ENCODE results near the gene GAPT. TPM values are rescaled to one million over a fixed set of nuclear protein-coding genes. Genes with fewer than 3 reads are reported as not detected.

GAPT gene
- polyA plus RNA-seq, 1 of the 3 experiments (the other 2 are of a cell fraction), result not detected

DNA sequence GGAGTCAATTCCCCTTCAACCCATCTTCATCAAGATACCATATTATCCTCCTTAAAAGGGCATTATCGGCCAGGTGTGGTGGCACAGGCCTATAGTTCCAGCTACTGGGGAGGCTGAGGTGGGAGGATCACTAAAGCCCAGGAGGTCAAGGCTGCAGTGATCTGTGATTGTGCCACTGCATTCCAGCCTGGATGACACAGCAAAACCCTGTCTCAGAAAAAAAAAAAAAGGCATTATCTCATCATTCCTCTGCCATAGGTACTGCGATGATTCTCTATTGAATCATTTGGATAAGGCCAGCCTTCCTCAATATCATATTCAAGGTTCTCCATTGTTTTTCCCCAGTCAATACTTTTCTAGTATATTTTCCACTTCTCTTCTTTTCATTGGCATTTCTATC, 52.5 kb downstream of the GAPT start:
- POLR2A ChIA-PET, result no interaction called here
- no peak overlapping the region for H3K9ac ChIP-seq

DNA sequence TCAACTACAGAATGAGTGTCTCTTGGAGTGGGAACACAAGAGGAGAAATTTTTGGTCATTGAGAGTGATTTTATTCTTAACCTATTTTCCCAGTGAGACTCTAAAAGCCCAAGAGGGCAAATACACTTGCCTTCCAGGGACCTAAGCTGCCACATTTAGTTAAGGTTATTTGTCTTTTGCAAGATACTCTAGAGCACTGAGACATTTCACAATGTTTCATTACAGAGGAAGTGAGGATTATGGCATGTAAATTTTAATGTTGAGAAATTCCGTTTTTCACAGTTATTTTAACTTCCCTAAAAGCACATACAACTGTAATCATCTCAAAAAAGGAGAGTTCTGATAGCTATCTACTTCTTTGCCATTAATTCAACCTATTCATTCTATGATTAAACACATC, 53.0 kb downstream of the GAPT start:
- H3K9ac ChIP-seq, result no peak overlapping the region
- no peaks in the 10 kb centered on the region for H4K20me1 ChIP-seq (ENCODE audit: insufficient read depth)
- no peaks in the 10 kb centered on the region for H3K36me3 ChIP-seq (replicated peaks in 1 of 2; ENCODE audit: control insufficient read depth in 1 of 2, insufficient read depth in 2 of 2, low read length in 1 of 2)
- H3K27ac ChIP-seq (ENCODE audit: low read depth in 2 of 2, low read length in 1 of 2), result no peak overlapping the region
- H3K79me2 ChIP-seq (ENCODE audit: insufficient read depth), result no peaks in the 10 kb centered on the region
- POLR2A ChIA-PET, result no interaction called here
- no peaks in the 10 kb centered on the region for H3K27me3 ChIP-seq (ENCODE audit: insufficient read depth)
- no peak overlapping the region for H3K4me3 ChIP-seq (ENCODE audit: low read depth in 2 of 2, low read length in 1 of 2)
- H3K9me2 ChIP-seq, result no peaks in the 10 kb centered on the region
- no peak for DNase-seq
- H3F3A ChIP-seq (replicated peaks; ENCODE audit: insufficient read depth), result no peaks in the 10 kb centered on the region
- CTCF ChIA-PET, result interaction anchor here (0.6 kb wide), 1 partner anchor 171 kb away, joined by 4 read pairs; no protein-coding TSS in a partner anchor
- H3K4me2 ChIP-seq, result no peak overlapping the region
- H3K9me3 ChIP-seq, result no peaks in the 10 kb centered on the region
- WGBS (ENCODE audit: low lambda C conversion rate), result 6% methylated on average over 1 of the region's 1 CpG
- H3K4me1 ChIP-seq (ENCODE audit: control insufficient read depth in 1 of 2, insufficient read depth in 2 of 2, low read depth in 1 of 2, low read length in 1 of 2), result peaks cover 0 to 8% of the 10 kb centered on the region in 2 experiments; a peak in 2 of 4 replicates
- no peak overlapping the region for H2AFZ ChIP-seq (ENCODE audit: low read depth)
- TF ChIP-seq, protein P1, sequence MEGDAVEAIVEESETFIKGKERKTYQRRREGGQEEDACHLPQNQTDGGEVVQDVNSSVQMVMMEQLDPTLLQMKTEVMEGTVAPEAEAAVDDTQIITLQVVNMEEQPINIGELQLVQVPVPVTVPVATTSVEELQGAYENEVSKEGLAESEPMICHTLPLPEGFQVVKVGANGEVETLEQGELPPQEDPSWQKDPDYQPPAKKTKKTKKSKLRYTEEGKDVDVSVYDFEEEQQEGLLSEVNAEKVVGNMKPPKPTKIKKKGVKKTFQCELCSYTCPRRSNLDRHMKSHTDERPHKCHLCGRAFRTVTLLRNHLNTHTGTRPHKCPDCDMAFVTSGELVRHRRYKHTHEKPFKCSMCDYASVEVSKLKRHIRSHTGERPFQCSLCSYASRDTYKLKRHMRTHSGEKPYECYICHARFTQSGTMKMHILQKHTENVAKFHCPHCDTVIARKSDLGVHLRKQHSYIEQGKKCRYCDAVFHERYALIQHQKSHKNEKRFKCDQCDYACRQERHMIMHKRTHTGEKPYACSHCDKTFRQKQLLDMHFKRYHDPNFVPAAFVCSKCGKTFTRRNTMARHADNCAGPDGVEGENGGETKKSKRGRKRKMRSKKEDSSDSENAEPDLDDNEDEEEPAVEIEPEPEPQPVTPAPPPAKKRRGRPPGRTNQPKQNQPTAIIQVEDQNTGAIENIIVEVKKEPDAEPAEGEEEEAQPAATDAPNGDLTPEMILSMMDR (IDR thresholded peaks at IDR 0.05), result no peak
- TF ChIP-seq RCOR1 (IDR thresholded peaks at IDR 0.05; ENCODE audit: low read length) (no peak), FOXJ3 (CRISPR knock-in tag; IDR thresholded peaks at IDR 0.05) (no peak), NFIC (IDR thresholded peaks at IDR 0.05; ENCODE audit: borderline replicate concordance) (no peak), NRF1 (IDR thresholded peaks at IDR 0.05; ENCODE audit: low read depth, low read length) (no peak)
- TF ChIP-seq, protein P2, sequence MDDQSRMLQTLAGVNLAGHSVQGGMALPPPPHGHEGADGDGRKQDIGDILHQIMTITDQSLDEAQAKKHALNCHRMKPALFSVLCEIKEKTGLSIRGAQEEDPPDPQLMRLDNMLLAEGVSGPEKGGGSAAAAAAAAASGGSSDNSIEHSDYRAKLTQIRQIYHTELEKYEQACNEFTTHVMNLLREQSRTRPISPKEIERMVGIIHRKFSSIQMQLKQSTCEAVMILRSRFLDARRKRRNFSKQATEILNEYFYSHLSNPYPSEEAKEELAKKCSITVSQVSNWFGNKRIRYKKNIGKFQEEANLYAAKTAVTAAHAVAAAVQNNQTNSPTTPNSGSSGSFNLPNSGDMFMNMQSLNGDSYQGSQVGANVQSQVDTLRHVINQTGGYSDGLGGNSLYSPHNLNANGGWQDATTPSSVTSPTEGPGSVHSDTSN (IDR thresholded peaks at IDR 0.05), result no peak
- TF ChIP-seq, protein P3, sequence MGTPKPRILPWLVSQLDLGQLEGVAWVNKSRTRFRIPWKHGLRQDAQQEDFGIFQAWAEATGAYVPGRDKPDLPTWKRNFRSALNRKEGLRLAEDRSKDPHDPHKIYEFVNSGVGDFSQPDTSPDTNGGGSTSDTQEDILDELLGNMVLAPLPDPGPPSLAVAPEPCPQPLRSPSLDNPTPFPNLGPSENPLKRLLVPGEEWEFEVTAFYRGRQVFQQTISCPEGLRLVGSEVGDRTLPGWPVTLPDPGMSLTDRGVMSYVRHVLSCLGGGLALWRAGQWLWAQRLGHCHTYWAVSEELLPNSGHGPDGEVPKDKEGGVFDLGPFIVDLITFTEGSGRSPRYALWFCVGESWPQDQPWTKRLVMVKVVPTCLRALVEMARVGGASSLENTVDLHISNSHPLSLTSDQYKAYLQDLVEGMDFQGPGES (IDR thresholded peaks at IDR 0.05; ENCODE audit: low read depth, low read length), result no peak

More for the DNA sequence above, 52.5 kb downstream of the GAPT start:
- no peak for DNase-seq
- TF ChIP-seq MXI1 (IDR thresholded peaks at IDR 0.05; ENCODE audit: low read depth, low read length) (no peak), RCOR1 (IDR thresholded peaks at IDR 0.05; ENCODE audit: low read length) (no peak), TAF1 (IDR thresholded peaks at IDR 0.05; ENCODE audit: borderline replicate concordance, low read depth, low read length) (no peak), RXRA (IDR thresholded peaks at IDR 0.05; ENCODE audit: borderline replicate concordance, low read depth) (no peak), NRF1 (IDR thresholded peaks at IDR 0.05; ENCODE audit: low read depth, low read length) (no peak), SIN3A (IDR thresholded peaks at IDR 0.05; ENCODE audit: borderline replicate concordance, low read depth, low read length) (no peak), EZH2phosphoT487 (IDR thresholded peaks at IDR 0.05; ENCODE audit: borderline replicate concordance, low read depth) (no peak), ELF1 (IDR thresholded peaks at IDR 0.05) (no peak), SMC3 (IDR thresholded peaks at IDR 0.05; ENCODE audit: low read depth, low read length) (no peak), EP300 (IDR thresholded peaks at IDR 0.05; ENCODE audit: borderline replicate concordance in 1 of 2, low read depth in 1 of 2, low read length in 1 of 2) (no peak), FOXJ3 (CRISPR knock-in tag; IDR thresholded peaks at IDR 0.05) (no peak), GATA2 (CRISPR knock-in tag; IDR thresholded peaks at IDR 0.05) (no peak)
- TF ChIP-seq, protein P2 (IDR thresholded peaks at IDR 0.05), result no peak
- TF ChIP-seq, protein P1 (IDR thresholded peaks at IDR 0.05), result no peak
- TF ChIP-seq, protein P4, sequence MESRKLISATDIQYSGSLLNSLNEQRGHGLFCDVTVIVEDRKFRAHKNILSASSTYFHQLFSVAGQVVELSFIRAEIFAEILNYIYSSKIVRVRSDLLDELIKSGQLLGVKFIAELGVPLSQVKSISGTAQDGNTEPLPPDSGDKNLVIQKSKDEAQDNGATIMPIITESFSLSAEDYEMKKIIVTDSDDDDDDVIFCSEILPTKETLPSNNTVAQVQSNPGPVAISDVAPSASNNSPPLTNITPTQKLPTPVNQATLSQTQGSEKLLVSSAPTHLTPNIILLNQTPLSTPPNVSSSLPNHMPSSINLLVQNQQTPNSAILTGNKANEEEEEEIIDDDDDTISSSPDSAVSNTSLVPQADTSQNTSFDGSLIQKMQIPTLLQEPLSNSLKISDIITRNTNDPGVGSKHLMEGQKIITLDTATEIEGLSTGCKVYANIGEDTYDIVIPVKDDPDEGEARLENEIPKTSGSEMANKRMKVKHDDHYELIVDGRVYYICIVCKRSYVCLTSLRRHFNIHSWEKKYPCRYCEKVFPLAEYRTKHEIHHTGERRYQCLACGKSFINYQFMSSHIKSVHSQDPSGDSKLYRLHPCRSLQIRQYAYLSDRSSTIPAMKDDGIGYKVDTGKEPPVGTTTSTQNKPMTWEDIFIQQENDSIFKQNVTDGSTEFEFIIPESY (IDR thresholded peaks at IDR 0.05; ENCODE audit: borderline replicate concordance, low read depth), result no peak
- no peaks in the 10 kb centered on the region for H3K27me3 ChIP-seq (ENCODE audit: insufficient read depth)
- no peaks in the 10 kb centered on the region for H3K79me2 ChIP-seq (ENCODE audit: insufficient read depth)
- H4K20me1 ChIP-seq (ENCODE audit: insufficient read depth), result no peaks in the 10 kb centered on the region
- no peak overlapping the region for H3K27ac ChIP-seq (ENCODE audit: low read depth in 2 of 2, low read length in 1 of 2)
- H3F3A ChIP-seq (replicated peaks; ENCODE audit: insufficient read depth), result no peaks in the 10 kb centered on the region
- H3K4me3 ChIP-seq (ENCODE audit: low read depth in 2 of 2, low read length in 1 of 2), result no peak overlapping the region
- no peak overlapping the region for H2AFZ ChIP-seq (ENCODE audit: low read depth)
- H3K36me3 ChIP-seq (replicated peaks in 1 of 2; ENCODE audit: control insufficient read depth in 1 of 2, insufficient read depth in 2 of 2, low read length in 1 of 2), result no peaks in the 10 kb centered on the region
- H3K9me2 ChIP-seq, result no peaks in the 10 kb centered on the region
- H3K4me1 ChIP-seq (ENCODE audit: control insufficient read depth in 1 of 2, insufficient read depth in 2 of 2, low read depth in 1 of 2, low read length in 1 of 2), result peaks cover 0 to 8% of the 10 kb centered on the region in 2 experiments; a peak in 2 of 4 replicates
- CTCF ChIA-PET, result interaction anchor here (0.6 kb wide), 1 partner anchor 172 kb away, joined by 4 read pairs; no protein-coding TSS in a partner anchor
- no peak overlapping the region for H3K4me2 ChIP-seq
- no peaks in the 10 kb centered on the region for H3K9me3 ChIP-seq
- 28% methylated on average over 2 of the region's 2 CpGs for WGBS (ENCODE audit: low lambda C conversion rate)

Measured in SK-N-SH (cell line).